A549 (cell line): ENCODE measurements around the gene ABCC6. TPM values are rescaled to one million over a fixed set of nuclear protein-coding genes. Genes with fewer than 3 reads are reported as not detected.

Experiments used
- ATAC-seq, 2 experiments: fragments of 200-7000 bp in 1 of 2; fragments of >200 bp in 1 of 2; cut with Nextera tagmentation in 1 of 2; cut with Tn5 transposase in 1 of 2; 3 replicates each; pipeline versions ENCODE4 v1.8.0 to v1.9.1; 2018 to 2020; ENCODE audit warnings: mild to moderate bottlenecking in 1 of 2, moderate library complexity in 1 of 2
- CTCF ChIA-PET: fragments of 300-600 bp; sonication (Branson Sonifier 250); formaldehyde crosslinking; extraction: SDS; loops from one replicate; lab custom pipeline; 2021; ENCODE audit warnings: antibody characterized with exemption, inconsistent platforms; lab: Yijun Ruan, JAX
- POLR2A ChIA-PET: fragments of 350-600 bp; formaldehyde crosslinking; extraction: SDS; loops from one replicate; lab custom pipeline; 2021; ENCODE audit warnings: antibody characterized with exemption, inconsistent platforms; lab: Yijun Ruan, JAX
- DNase-seq, 2 experiments: peaks; one replicate each; pipeline versions ENCODE4 v3.0.0 to v3.0.0-alpha.2; 2011 to 2016; ENCODE audit warnings: low read depth in 1 of 2, low spot score in 1 of 2
- FAIRE-seq: peaks from 2 replicates; lab custom pipeline; 2011; peaks lifted over from hg19 to GRCh38; lab: Jason Lieb, UNC
- H3K27ac ChIP-seq, 2 experiments: fragments of >200 bp; sonication (Bioruptor Twin); formaldehyde crosslinking; 3 replicates each; pipeline ENCODE4 v1.5.1; 2016 to 2017
- H3K4me1 ChIP-seq: fragments of >200 bp; sonication (Bioruptor Twin); formaldehyde crosslinking; 3 replicates; pipeline ENCODE4 v1.6.1; 2016
- H3K4me2 ChIP-seq: fragments of >200 bp; sonication (Bioruptor Twin); formaldehyde crosslinking; 3 replicates; pipeline ENCODE4 v1.6.1; 2016
- H3K4me3 ChIP-seq: fragments of >200 bp; sonication (Bioruptor Twin); formaldehyde crosslinking; 3 replicates; pipeline ENCODE4 v1.5.1; 2016
- H3K9me3 ChIP-seq: fragments of >200 bp; sonication (Bioruptor Twin); formaldehyde crosslinking; 3 replicates; pipeline ENCODE4 v1.6.1; 2016
- CBX8 ChIP-seq: fragments of 200-600 bp; sonication (generic); IDR thresholded peaks from 2 replicates; pipeline ENCODE4 v1.6.1; 2016
- EHF ChIP-seq: fragments of 250-450 bp; sonication (Bioruptor Pico); IDR thresholded peaks from 2 replicates; pipeline ENCODE4 v1.5.0; 2020; ENCODE audit warnings: mild to moderate bottlenecking
- EHMT2 ChIP-seq: fragments of 200-600 bp; sonication (generic); IDR thresholded peaks from 2 replicates; pipeline ENCODE4 v1.6.1; 2016; ENCODE audit warnings: antibody characterized with exemption, low read depth, mild to moderate bottlenecking, moderate library complexity
- FOSB ChIP-seq: fragments of 250-450 bp; sonication (Bioruptor Pico); IDR thresholded peaks from 2 replicates; pipeline ENCODE4 v1.5.0; 2020; ENCODE audit warnings: mild to moderate bottlenecking, moderate library complexity
- HOXB13 ChIP-seq: fragments of 250-450 bp; sonication (Bioruptor Pico); IDR thresholded peaks from 2 replicates; pipeline ENCODE4 v1.5.0; 2020; ENCODE audit warnings: low read depth, mild to moderate bottlenecking, moderate library complexity
- HOXB5 ChIP-seq: fragments of 250-450 bp; sonication (Bioruptor Pico); IDR thresholded peaks from 2 replicates; pipeline ENCODE4 v1.5.0; 2020; ENCODE audit warnings: mild to moderate bottlenecking, moderate library complexity
- JUN ChIP-seq, 2 experiments: fragments of >200 bp; sonication (Bioruptor Twin); formaldehyde crosslinking; IDR thresholded peaks; 2 replicates in 1 of 2; 3 replicates in 1 of 2; pipeline ENCODE4 v1.6.1; 2016 to 2017
- MAFK ChIP-seq: fragments of 450-650 bp; IDR thresholded peaks from 2 replicates; pipeline ENCODE4 v1.6.1; 2014; ENCODE audit not compliant: partially characterized antibody
- MAZ ChIP-seq: fragments of 150-350 bp; IDR thresholded peaks from 2 replicates; pipeline ENCODE4 v1.6.1; 2014; ENCODE audit warnings: antibody characterized with exemption, low read depth, low read length, borderline replicate concordance
- NPAS2 ChIP-seq: fragments of 250-450 bp; sonication (Bioruptor Pico); IDR thresholded peaks from 2 replicates; pipeline ENCODE4 v1.8.0; 2022; ENCODE audit warnings: mild to moderate bottlenecking, moderate library complexity, borderline replicate concordance
- PHF8 ChIP-seq: fragments of 200-600 bp; sonication (generic); IDR thresholded peaks from 2 replicates; pipeline ENCODE4 v1.6.1; 2016; ENCODE audit warnings: low read depth, mild to moderate bottlenecking, antibody characterized with exemption, moderate library complexity, borderline replicate concordance
- RAD21 ChIP-seq, 2 experiments: fragments of >200 bp in 1 of 2; sonication (Bioruptor Twin) in 1 of 2; formaldehyde crosslinking in 1 of 2; IDR thresholded peaks in 1 of 2; conservative IDR thresholded peaks in 1 of 2; 2 replicates in 1 of 2; 3 replicates in 1 of 2; pipeline ENCODE4 v1.6.1; 2012 to 2018; ENCODE audit warnings: inconsistent platforms in 1 of 2
- RCOR1 ChIP-seq: fragments of 150-350 bp; IDR thresholded peaks from 2 replicates; pipeline ENCODE4 v1.6.1; 2014; ENCODE audit warnings: antibody characterized with exemption, low read length, low read depth
- TP53 ChIP-seq: fragments of 250-450 bp; sonication (Bioruptor Pico); IDR thresholded peaks from 2 replicates; pipeline ENCODE4 v1.5.0; 2021; ENCODE audit warnings: mild to moderate bottlenecking, moderate library complexity
- ZC3H11A ChIP-seq: fragments of 450-650 bp; IDR thresholded peaks from 2 replicates; pipeline ENCODE4 v1.6.1; 2014; ENCODE audit warnings: antibody characterized with exemption, mild to moderate bottlenecking
- ZFP36 ChIP-seq: fragments of 450-650 bp; IDR thresholded peaks from 2 replicates; pipeline ENCODE4 v1.6.1; 2014; ENCODE audit warnings: borderline replicate concordance; ENCODE audit not compliant: partially characterized antibody
- ZSCAN20 ChIP-seq: fragments of 250-450 bp; sonication (Bioruptor Pico); IDR thresholded peaks from 2 replicates; pipeline ENCODE4 v1.8.0; 2022; ENCODE audit warnings: mild to moderate bottlenecking, moderate library complexity
- WGBS: methylation state at CpG from one replicate; pipeline ENCODE4 v1.1.6; 2017; ENCODE audit errors: missing lambda C conversion rate; 5-methylcytosine and 5-hydroxymethylcytosine counted together
- polyA plus RNA-seq, 4 experiments: library from polyadenylated mRNA; depleted of rRNA in 3 of 4; stranded (reverse); fragments of >200 nt; fragmentation: RNase III in 1 of 4; extraction: RNeasy Plus Mini Kit Qiagen cat#74134 plus additional on column Dnase treatment in 1 of 4; gene quantifications; 2 replicates in 3 of 4; 3 replicates in 1 of 4; pipeline ENCODE4 v1.2.3, GENCODE V29; 2011 to 2017
- TF ChIP-seq, protein P1 (sequence below): fragments of 450-650 bp; IDR thresholded peaks from 2 replicates; pipeline ENCODE4 v1.6.1; 2014; ENCODE audit warnings: antibody characterized with exemption
- TF ChIP-seq, protein P2 (sequence below): fragments of >200 bp; sonication (Bioruptor Twin); formaldehyde crosslinking; IDR thresholded peaks from 3 replicates; pipeline ENCODE4 v1.5.1; 2016

Gene ABCC6
- polyA plus RNA-seq, 2 of the 4 experiments (the other 2 are of a cell fraction) = 3.6 to 5.0 TPM

DNA sequence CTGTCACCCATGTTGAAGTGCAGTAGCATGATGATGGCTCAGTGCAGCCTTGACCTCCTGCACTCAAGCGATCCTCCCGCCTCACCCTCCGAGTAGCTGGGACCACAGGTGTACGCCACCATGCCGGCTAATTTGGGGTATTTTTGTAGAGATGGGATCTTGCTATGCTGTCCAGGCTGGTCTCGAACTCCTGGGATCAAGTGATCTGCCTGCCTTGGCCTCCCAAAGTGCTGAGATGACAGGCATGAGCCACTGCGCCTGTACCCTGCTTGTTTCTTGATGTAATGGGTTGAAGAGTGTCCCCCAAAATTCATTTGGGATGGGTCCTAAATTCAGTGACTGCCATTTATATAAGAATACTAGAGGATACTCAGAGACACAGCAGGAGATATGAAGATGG lies 57.2 kb downstream of the ABCC6 start:
- no peak for FAIRE-seq
- no peak overlapping the region for H3K4me3 ChIP-seq
- CTCF ChIA-PET = interaction anchor here (1.7 to 2.0 kb wide), 2 partner anchors 11 to 389 kb away, joined by 4 to 5 read pairs; no protein-coding TSS in a partner anchor
- TF ChIP-seq PHF8 = no peak
- TF ChIP-seq JUN (IDR thresholded peaks at IDR 0.05) = no peak
- no peak for TF ChIP-seq MAZ
- no peak for TF ChIP-seq RCOR1
- TF ChIP-seq RAD21 (conservative IDR thresholded peaks at IDR 0.05 in 1 of 2, IDR thresholded peaks at IDR 0.05 in 1 of 2) = no peak
- no peak for TF ChIP-seq MAFK
- TF ChIP-seq NPAS2 (CRISPR knock-in tag) = no peak
- no peak for TF ChIP-seq ZC3H11A
- no peak for TF ChIP-seq HOXB13 (CRISPR knock-in tag)
- no peak for TF ChIP-seq CBX8
- 83% methylated on average over 7 of the region's 7 CpGs for WGBS
- H3K9me3 ChIP-seq = no peaks in the 10 kb centered on the region
- no peak overlapping the region for H3K27ac ChIP-seq
- no peaks in the 10 kb centered on the region for H3K4me1 ChIP-seq
- no peak for DNase-seq
- ATAC-seq = no peak
- H3K4me2 ChIP-seq = no peak overlapping the region
- POLR2A ChIA-PET = no interaction called here

DNA sequence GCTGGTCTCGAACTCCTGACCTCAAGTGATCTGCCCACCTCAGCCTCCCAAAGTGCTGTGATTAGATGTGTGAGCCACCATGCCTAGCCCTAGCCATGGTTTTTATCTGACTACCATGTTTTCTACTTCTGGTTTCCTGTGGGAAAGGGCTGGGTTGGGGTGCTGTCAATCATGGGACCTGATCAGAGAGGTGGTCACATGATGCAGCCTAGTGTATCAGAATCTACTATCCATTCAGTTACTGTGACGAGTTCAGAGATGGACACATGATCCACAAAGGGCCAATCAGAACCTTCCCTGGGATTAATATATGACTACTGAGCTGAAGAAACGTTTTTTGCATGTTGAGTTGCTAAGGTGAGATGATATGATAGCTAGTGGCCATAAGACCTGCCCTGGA lies 59.1 kb downstream of the ABCC6 start:
- TF ChIP-seq EHF = no peak
- TF ChIP-seq, protein P1, sequence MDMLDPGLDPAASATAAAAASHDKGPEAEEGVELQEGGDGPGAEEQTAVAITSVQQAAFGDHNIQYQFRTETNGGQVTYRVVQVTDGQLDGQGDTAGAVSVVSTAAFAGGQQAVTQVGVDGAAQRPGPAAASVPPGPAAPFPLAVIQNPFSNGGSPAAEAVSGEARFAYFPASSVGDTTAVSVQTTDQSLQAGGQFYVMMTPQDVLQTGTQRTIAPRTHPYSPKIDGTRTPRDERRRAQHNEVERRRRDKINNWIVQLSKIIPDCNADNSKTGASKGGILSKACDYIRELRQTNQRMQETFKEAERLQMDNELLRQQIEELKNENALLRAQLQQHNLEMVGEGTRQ = peak; percentile 68; the same call in 1 of the 2 replicates
- no peak for ATAC-seq
- no peak for FAIRE-seq
- WGBS = 50% methylated on average over 3 of the region's 3 CpGs
- Histone ChIP-seq H3K9me3 (no peaks in the 10 kb centered on the region), H3K4me2 (no peak overlapping the region), H3K27ac (no peak overlapping the region), H3K4me1 (no peaks in the 10 kb centered on the region), H3K4me3 (no peak overlapping the region)
- DNase-seq = no peak
- ChIA-PET POLR2A (no interaction called here), CTCF (interaction anchor here (0.6 to 2.5 kb wide), 4 partner anchors 18 to 167 kb away, joined by 3 to 12 read pairs (median 3); no protein-coding TSS in a partner anchor)

DNA sequence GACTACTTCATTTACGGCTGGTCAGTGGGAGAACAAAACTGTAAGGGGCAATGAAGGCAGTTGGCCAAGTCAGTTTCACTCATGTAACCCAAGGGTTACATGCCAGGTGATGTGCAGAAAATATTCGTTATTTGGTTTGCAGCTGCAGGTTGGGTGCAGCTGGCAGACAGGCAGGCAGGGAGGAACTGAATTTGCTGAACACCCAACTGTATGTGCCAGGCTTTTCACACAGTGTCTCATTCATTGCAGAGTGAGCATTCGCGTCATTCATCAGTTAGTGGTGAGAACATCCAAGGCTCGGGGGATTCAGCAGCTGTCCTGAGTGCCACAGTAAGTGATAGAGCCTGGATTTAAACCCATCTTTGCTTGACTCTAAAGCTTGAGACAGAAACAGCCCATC lies 59.7 kb downstream of the ABCC6 start:
- no peak for FAIRE-seq
- CTCF ChIA-PET = interaction anchor here (0.6 to 2.5 kb wide), 4 partner anchors 23 to 341 kb away, joined by 3 to 12 read pairs (median 3); no protein-coding TSS in a partner anchor

DNA sequence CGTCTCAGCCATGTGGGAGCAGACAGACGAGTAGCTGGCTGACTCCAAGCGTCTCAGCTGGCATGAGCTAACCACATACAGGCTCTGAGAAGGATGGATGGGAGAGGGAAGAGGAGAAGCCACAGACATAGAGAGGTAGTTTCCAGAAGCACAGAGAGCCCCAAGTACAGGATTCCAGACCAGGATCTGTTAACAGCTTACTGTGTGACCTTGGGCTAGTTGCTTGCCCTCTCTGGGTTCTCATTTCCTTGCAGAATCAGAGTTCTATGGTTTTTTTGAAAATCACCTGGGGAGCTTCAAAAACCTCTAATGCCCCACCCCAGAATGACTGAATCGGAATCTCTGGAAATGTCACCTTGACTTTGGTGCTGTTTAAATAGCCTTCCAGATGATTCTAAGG lies 60.2 kb downstream of the ABCC6 start:
- 72% methylated on average over 4 of the region's 4 CpGs for WGBS
- DNase-seq = no peak
- ChIA-PET CTCF (interaction anchor here (0.6 to 2.5 kb wide), 6 partner anchors 11 to 406 kb away, joined by 3 to 12 read pairs (median 3); no protein-coding TSS in a partner anchor), POLR2A (interaction anchor here (0.6 kb wide), 1 partner anchor 390 kb away, joined by 3 read pairs; no protein-coding TSS in a partner anchor)
- H3K9me3 ChIP-seq = no peaks in the 10 kb centered on the region
- H3K4me3 ChIP-seq = no peak overlapping the region
- no peaks in the 10 kb centered on the region for H3K4me1 ChIP-seq
- no peak for ATAC-seq
- H3K4me2 ChIP-seq = no peak overlapping the region
- FAIRE-seq = no peak
- TF ChIP-seq RCOR1 (no peak), PHF8 (no peak), ZFP36 (peak; percentile 47), FOSB (no peak), CBX8 (no peak)
- TF ChIP-seq, protein P2, sequence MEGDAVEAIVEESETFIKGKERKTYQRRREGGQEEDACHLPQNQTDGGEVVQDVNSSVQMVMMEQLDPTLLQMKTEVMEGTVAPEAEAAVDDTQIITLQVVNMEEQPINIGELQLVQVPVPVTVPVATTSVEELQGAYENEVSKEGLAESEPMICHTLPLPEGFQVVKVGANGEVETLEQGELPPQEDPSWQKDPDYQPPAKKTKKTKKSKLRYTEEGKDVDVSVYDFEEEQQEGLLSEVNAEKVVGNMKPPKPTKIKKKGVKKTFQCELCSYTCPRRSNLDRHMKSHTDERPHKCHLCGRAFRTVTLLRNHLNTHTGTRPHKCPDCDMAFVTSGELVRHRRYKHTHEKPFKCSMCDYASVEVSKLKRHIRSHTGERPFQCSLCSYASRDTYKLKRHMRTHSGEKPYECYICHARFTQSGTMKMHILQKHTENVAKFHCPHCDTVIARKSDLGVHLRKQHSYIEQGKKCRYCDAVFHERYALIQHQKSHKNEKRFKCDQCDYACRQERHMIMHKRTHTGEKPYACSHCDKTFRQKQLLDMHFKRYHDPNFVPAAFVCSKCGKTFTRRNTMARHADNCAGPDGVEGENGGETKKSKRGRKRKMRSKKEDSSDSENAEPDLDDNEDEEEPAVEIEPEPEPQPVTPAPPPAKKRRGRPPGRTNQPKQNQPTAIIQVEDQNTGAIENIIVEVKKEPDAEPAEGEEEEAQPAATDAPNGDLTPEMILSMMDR = no peak
- no peak overlapping the region for H3K27ac ChIP-seq

More for the DNA sequence above, 59.7 kb downstream of the ABCC6 start:
- TF ChIP-seq TP53 (no peak), HOXB5 (CRISPR knock-in tag) (no peak), MAZ (no peak), ZSCAN20 (CRISPR knock-in tag) (no peak), EHMT2 (no peak)
- TF ChIP-seq, protein P2 = no peak
- DNase-seq (no peak), ATAC-seq (no peak)
- no peaks in the 10 kb centered on the region for H3K4me1 ChIP-seq
- POLR2A ChIA-PET = no interaction called here
- H3K4me3 ChIP-seq = no peak overlapping the region
- no peaks in the 10 kb centered on the region for H3K9me3 ChIP-seq
- H3K27ac ChIP-seq = no peak overlapping the region
- no peak overlapping the region for H3K4me2 ChIP-seq
- WGBS = 91% methylated on average over 5 of the region's 5 CpGs
